ENCODE results near the gene UBASH3B.

The UBASH3B gene

GRCh38 chr11:122734848-122735496, 79.5 kb downstream of the UBASH3B start:
- DNase-seq, result no peak

DNA sequence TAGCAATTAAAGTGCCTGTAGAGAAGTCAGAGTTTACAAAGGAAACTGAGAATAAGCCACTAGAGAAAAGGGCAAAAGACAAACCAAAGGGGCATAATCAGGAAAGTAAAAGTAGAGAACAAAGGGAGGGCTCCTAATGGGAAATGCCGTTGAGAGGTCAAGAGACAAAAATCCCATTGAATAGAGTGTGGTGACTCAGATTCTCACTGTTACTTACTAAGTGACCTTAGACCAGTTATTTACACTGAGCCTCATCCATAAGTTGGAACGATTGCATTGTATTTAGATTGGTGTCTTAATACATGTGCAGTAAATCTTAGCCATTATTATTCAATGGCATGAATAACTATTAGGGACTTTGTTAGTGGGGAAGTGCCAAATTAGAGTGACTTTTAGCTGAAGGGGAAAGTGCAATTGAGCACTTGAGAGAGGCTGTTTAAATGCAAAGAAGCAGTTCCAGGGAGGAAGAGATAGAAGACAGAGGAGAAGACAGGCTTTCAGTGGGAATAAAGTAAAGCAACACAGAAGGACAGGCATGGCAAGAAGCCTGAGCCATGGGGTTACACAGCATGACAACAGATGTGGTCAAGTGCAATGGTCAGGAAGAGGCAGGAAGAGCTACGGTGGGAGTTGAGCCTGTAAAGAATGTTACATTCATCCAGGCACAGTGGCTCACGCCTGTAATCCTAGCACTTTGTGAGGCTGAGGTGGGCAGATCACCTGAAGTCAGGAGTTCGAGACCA, 82.6 kb downstream of the UBASH3B start:
- no peak for DNase-seq

- DNase-seq, result no peak
Observed at GRCh38 chr11:122741613-122742300, 86.2 kb downstream of the UBASH3B start.

DNA sequence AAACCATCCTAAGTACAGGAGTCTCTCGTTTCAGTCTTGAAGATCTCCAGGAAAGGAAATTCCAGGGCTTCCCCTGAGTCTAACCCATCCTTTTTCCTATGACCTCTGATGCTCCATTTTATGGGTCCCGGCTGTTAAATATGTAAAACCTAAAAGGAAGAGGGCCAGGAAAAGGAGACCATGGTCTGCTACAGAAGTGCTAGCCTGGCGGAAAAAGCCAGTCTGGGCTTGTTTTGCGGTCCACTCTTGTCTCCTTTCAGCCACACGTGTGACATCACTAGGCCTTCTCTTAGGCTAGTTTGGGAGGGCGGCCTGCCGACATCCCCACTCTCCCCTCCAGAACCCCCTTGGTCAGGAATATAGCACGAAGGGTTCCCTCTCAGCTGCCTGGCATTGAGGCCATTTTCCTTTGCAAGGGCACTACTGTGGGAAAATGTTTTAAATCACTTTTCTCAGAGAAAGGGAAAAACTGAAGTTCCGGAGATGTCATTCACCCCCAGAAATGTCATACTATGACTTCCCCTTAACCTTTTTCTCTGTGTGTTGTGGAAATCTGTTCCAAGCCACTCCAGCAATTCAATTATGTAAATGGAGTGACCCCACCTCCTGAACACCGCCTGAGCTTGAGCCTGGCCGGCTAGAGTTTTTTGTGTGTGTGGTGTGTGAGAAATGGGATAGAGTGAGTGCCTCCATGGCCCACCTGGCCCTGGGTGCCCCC, 86.9 kb downstream of the UBASH3B start:
- no peak for DNase-seq

- no peak for DNase-seq
Observed at GRCh38 chr11:122743097-122743741, 87.7 kb downstream of the UBASH3B start.

DNA sequence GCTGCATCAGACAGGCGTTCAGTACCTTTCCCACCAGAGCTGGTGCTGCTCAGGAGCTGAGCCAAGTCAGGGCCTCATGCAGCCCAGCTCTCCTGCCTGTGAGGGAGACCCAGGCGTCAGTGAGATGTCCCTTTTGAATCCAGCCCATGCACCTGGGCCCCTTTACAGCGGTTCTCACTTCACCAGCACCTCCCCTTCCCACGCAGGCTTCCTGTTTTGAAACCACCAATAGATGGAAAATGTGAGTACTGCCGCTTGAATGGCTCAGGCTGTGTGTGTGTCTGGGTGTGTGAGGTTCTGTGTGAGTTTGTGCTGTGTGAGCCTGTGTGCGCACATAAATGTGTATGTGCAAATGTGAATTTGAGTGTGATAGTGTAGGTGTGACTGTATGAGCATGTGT, 88.4 kb downstream of the UBASH3B start:
- DNase-seq, result no peak

GRCh38 chr11:122744357-122744756, 88.8 kb downstream of the UBASH3B start:
- DNase-seq, result no peak

DNA sequence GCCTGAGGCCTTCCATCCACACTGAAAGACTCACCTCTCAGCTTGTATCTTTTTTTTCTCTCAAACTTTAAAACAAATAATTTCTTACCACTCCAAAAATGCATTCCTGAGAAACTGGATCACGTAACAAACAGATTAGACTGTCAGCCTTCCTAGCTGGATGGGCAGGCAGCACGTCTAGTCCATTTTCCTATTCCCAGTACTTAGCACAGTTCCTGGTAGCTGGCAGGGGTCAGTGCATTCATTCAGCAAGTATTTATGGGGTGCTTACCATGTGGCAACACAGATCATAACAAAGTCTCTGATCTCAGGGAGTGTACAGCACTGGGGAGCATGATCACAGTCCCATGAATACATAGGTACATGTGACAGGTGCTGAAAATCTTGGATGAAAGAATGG, 89.6 kb downstream of the UBASH3B start:
- no peak for DNase-seq

- no peak for DNase-seq
Observed at GRCh38 chr11:122746050-122746478, 90.5 kb downstream of the UBASH3B start.

- DNase-seq, result no peak
Observed at GRCh38 chr11:122746611-122747244, 91.2 kb downstream of the UBASH3B start.

- no peak for DNase-seq
Observed at GRCh38 chr11:122747351-122747781, 91.8 kb downstream of the UBASH3B start.

GRCh38 chr11:122749005-122749687, 93.6 kb downstream of the UBASH3B start:
- DNase-seq, result no peak

- DNase-seq, result no peak
Observed at GRCh38 chr11:122750049-122750448, 94.5 kb downstream of the UBASH3B start.

DNA sequence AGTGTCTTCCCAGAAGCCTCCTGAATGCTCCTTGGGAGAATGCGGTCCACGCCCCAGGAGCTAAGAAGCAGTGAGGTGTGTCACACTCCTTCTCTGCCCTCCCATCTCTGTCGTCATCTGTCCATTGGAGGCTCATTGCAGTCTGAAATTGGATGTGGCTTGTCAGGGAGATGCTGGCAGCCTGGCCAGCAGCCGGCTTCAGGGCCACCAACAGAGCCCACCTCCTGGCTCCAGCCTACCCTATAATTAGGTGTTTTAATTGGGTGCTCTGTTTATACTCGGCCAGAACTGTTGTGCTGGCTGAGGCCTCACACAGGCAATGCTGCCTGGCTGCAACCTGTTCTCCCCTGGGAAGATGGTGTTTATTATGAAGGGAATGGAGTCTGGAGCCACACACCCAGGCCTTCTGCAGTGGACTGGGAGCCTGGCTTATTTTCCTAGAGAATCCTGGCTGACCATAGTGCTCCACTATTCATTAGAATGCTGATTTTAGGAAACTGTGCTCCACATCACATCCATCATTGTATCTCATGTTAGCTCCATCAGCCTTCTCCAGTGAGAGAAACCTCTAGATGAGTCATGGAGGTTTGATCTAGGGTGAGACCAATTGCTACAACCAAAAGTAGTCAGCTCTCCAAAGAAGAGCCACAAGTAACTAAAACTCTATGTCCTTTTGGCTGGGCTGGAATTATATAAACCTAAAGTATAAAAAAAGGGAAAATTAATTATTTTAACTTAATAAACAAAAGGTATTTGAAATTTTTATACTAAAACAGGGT, 96.0 kb downstream of the UBASH3B start:
- no peak for DNase-seq

DNA sequence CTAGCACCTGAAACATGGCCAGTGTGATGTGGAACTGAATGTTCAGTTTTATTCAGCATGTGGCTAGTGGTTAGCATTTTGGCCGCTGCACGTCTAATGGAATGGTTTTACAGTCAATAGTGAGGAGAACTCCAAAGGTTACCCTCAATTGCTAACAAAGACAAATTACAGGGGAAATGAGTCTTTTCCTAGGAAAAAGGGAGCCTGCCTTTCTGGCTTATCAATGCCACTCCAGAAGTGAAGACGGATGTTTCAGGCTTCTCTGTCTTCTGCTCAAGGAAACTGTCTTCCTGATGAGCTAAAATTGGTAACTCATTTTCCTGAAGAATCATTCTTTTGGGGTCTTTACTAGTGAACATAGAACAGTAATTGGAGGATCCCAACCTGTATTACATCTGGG, 98.5 kb downstream of the UBASH3B start:
- no peak for DNase-seq

DNA sequence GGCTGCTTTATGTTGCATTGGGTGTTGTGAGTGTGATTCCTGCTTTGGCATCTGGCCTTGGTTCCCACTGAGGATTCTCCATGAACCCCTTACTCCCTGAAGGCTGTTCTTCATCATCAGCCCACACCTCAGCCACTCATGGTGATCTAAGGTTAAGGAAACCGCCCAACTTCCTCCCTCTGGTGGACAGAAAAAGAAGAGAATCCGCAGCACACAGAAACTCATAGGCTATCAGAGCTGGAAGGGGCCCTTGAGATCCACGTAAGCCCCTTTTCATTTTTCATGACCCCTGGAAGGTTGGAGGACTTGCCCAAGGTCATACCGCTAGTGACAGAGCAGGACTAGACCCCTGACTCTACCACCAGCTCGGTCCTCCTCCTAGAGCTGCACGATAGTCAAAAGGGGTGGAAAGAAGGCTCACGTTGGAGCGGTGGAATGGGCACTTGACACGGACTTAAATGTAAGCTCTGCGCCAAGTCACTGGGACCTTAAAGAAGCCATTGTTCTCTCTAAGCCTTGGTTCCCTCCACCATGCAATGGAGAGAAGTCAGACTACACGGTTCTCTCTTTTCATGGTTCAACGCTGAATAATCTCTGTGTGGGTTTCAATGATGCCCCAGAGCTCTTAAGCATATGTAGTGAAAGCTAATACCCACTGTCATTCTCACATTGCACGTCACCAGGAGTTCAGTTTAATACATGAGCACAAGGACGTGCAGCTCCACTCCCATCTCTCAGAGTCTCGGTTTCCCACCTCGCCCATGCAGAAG, 99.2 kb downstream of the UBASH3B start:
- no peak for DNase-seq

DNA sequence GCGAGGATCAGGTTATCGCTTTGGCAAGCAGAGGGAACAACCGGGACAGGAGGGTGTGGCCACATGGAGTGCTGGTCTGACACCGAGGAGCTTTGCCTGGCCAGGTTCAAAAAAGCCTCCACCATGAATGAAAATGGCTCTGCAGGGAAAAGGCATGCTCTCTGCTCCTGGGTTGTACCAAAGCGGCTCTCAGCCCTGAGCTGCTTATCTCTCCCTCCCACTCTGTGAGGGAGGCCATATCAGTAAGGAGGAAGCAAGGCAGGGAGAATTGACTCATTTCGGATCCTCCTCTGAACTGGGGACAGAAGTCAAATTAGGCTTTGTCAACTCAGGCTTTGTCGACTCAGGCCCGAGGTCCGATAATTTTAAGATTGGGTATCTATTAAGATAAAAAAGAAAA, 99.9 kb downstream of the UBASH3B start:
- DNase-seq, result no peak

DNA sequence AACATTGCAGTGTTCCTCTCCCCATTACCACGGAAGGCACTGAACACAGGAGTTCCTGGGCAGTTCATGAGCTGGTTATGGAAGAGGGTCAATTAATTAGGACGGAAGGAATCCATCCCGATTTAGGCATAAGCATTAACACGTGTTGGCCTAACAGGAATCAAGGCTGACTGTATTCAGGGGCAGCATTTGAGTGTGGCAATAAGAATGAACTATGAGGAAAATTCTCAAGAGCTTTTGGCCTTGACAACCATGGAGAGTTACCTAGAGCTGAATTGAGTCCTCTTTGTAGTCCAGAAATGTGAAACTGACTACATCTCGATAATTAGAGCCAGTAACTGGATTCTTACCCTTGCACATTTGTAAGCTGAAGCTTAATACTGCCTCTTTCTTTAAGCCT, 100.4 kb downstream of the UBASH3B start:
- no peak for DNase-seq

- no peak for DNase-seq
Observed at GRCh38 chr11:122756417-122756816, 100.9 kb downstream of the UBASH3B start.

DNA sequence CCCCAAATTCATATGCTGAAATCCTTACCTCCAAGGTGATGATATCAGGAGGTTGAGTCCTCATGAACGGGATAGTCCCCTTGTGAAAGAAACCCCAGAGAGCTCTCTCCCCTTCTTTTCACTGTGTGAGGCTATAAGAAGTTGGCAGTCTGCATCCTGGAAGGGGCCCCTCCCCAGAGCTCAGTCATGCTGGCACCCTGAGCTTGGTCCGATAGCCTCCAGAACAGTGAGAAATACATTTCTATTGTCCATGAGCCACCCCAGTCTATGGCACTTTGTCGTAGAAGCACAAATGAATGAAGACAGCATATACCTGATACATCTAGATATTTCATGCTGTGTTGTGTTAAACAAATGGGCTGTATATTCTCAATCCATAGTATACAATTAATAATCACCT, 101.7 kb downstream of the UBASH3B start:
- DNase-seq, result no peak
